ENCODE measurements around the gene LCORL.

LCORL gene

GRCh38 chr4:17956245-17956644 lies 65.3 kb downstream of the LCORL start:
- no peak for TF ChIP-seq TAF1 (IDR thresholded peaks at IDR 0.05; ENCODE audit: low read depth, low read length)
- no peak for TF ChIP-seq SPI1 (IDR thresholded peaks at IDR 0.05; ENCODE audit: low read depth, low read length)
- TF ChIP-seq POLR2AphosphoS5 (IDR thresholded peaks at IDR 0.05; ENCODE audit: low read depth, low read length), result no peak
- TF ChIP-seq POU2F2 (IDR thresholded peaks at IDR 0.05; ENCODE audit: low read depth, low read length), result no peak
- TF ChIP-seq PAX5 (IDR thresholded peaks at IDR 0.05; ENCODE audit: insufficient read depth, low read length, severe bottlenecking), result no peak
- TF ChIP-seq POLR2A (IDR thresholded peaks at IDR 0.05; ENCODE audit: low read depth, low read length), result no peak
- FAIRE-seq (no peak), DNase-seq (ENCODE audit: insufficient read length, low spot score) (no peak)

GRCh38 chr4:17945303-17945702 lies 76.3 kb downstream of the LCORL start:
- DNase-seq (ENCODE audit: insufficient read length, low spot score), result no peak
- no peak for FAIRE-seq
- TF ChIP-seq SPI1 (IDR thresholded peaks at IDR 0.05; ENCODE audit: low read depth, low read length) (no peak), POU2F2 (IDR thresholded peaks at IDR 0.05; ENCODE audit: low read depth, low read length) (no peak), PAX5 (IDR thresholded peaks at IDR 0.05; ENCODE audit: insufficient read depth, low read length, severe bottlenecking) (no peak), POLR2AphosphoS5 (IDR thresholded peaks at IDR 0.05; ENCODE audit: low read depth, low read length) (no peak), POLR2A (IDR thresholded peaks at IDR 0.05; ENCODE audit: low read depth, low read length) (no peak), TAF1 (IDR thresholded peaks at IDR 0.05; ENCODE audit: low read depth, low read length) (no peak)

- DNase-seq (ENCODE audit: insufficient read length, low spot score), result no peak
- no peak for TF ChIP-seq POLR2A (IDR thresholded peaks at IDR 0.05; ENCODE audit: low read depth, low read length)
- no peak for TF ChIP-seq TAF1 (IDR thresholded peaks at IDR 0.05; ENCODE audit: low read depth, low read length)
- no peak for TF ChIP-seq SPI1 (IDR thresholded peaks at IDR 0.05; ENCODE audit: low read depth, low read length)
- no peak for TF ChIP-seq POLR2AphosphoS5 (IDR thresholded peaks at IDR 0.05; ENCODE audit: low read depth, low read length)
- TF ChIP-seq PAX5 (IDR thresholded peaks at IDR 0.05; ENCODE audit: insufficient read depth, low read length, severe bottlenecking), result no peak
- FAIRE-seq, result no peak
These were observed 79.8 kb downstream of the LCORL start for GRCh38 chr4:17941731-17942130.

GRCh38 chr4:17939054-17939453 lies 82.5 kb downstream of the LCORL start:
- TF ChIP-seq TAF1 (IDR thresholded peaks at IDR 0.05; ENCODE audit: low read depth, low read length), result no peak
- no peak for TF ChIP-seq POLR2AphosphoS5 (IDR thresholded peaks at IDR 0.05; ENCODE audit: low read depth, low read length)
- TF ChIP-seq PAX5 (IDR thresholded peaks at IDR 0.05; ENCODE audit: insufficient read depth, low read length, severe bottlenecking), result no peak
- no peak for TF ChIP-seq POU2F2 (IDR thresholded peaks at IDR 0.05; ENCODE audit: low read depth, low read length)
- TF ChIP-seq SPI1 (IDR thresholded peaks at IDR 0.05; ENCODE audit: low read depth, low read length), result no peak
- TF ChIP-seq POLR2A (IDR thresholded peaks at IDR 0.05; ENCODE audit: low read depth, low read length), result no peak
- FAIRE-seq, result no peak
- no peak for DNase-seq (ENCODE audit: insufficient read length, low spot score)

- TF ChIP-seq SPI1 (IDR thresholded peaks at IDR 0.05; ENCODE audit: low read depth, low read length) (no peak), POU2F2 (IDR thresholded peaks at IDR 0.05; ENCODE audit: low read depth, low read length) (no peak), POLR2A (IDR thresholded peaks at IDR 0.05; ENCODE audit: low read depth, low read length) (no peak)
- FAIRE-seq, result no peak
These were observed 87.3 kb downstream of the LCORL start for GRCh38 chr4:17934286-17934685.

GRCh38 chr4:17933126-17933525 lies 88.4 kb downstream of the LCORL start:
- FAIRE-seq, result no peak

More at GRCh38 chr4:17934286-17934685, 87.3 kb downstream of the LCORL start:
- no peak for DNase-seq (ENCODE audit: insufficient read length, low spot score)

GRCh38 chr4:17932041-17932440 lies 89.5 kb downstream of the LCORL start:
- no peak for TF ChIP-seq POLR2AphosphoS5 (IDR thresholded peaks at IDR 0.05; ENCODE audit: low read depth, low read length)
- TF ChIP-seq POU2F2 (IDR thresholded peaks at IDR 0.05; ENCODE audit: low read depth, low read length), result no peak
- TF ChIP-seq PAX5 (IDR thresholded peaks at IDR 0.05; ENCODE audit: insufficient read depth, low read length, severe bottlenecking), result no peak
- TF ChIP-seq SPI1 (IDR thresholded peaks at IDR 0.05; ENCODE audit: low read depth, low read length), result no peak
- TF ChIP-seq TAF1 (IDR thresholded peaks at IDR 0.05; ENCODE audit: low read depth, low read length), result no peak
- no peak for TF ChIP-seq POLR2A (IDR thresholded peaks at IDR 0.05; ENCODE audit: low read depth, low read length)
- no peak for DNase-seq (ENCODE audit: insufficient read length, low spot score)
- no peak for FAIRE-seq

More at GRCh38 chr4:17933126-17933525, 88.4 kb downstream of the LCORL start:
- DNase-seq (ENCODE audit: insufficient read length, low spot score), result no peak
- no peak for TF ChIP-seq POU2F2 (IDR thresholded peaks at IDR 0.05; ENCODE audit: low read depth, low read length)
- no peak for TF ChIP-seq POLR2A (IDR thresholded peaks at IDR 0.05; ENCODE audit: low read depth, low read length)
- no peak for TF ChIP-seq SPI1 (IDR thresholded peaks at IDR 0.05; ENCODE audit: low read depth, low read length)
- no peak for TF ChIP-seq TAF1 (IDR thresholded peaks at IDR 0.05; ENCODE audit: low read depth, low read length)
- TF ChIP-seq PAX5 (IDR thresholded peaks at IDR 0.05; ENCODE audit: insufficient read depth, low read length, severe bottlenecking), result no peak
- no peak for TF ChIP-seq POLR2AphosphoS5 (IDR thresholded peaks at IDR 0.05; ENCODE audit: low read depth, low read length)

- no peak for FAIRE-seq
These were observed 91.3 kb downstream of the LCORL start for GRCh38 chr4:17930256-17930655.

GRCh38 chr4:17924189-17924588 lies 97.4 kb downstream of the LCORL start:
- DNase-seq (ENCODE audit: insufficient read length, low spot score) (no peak), FAIRE-seq (no peak)

More at GRCh38 chr4:17930256-17930655, 91.3 kb downstream of the LCORL start:
- TF ChIP-seq SPI1 (IDR thresholded peaks at IDR 0.05; ENCODE audit: low read depth, low read length) (no peak), TAF1 (IDR thresholded peaks at IDR 0.05; ENCODE audit: low read depth, low read length) (no peak), POU2F2 (IDR thresholded peaks at IDR 0.05; ENCODE audit: low read depth, low read length) (no peak), POLR2AphosphoS5 (IDR thresholded peaks at IDR 0.05; ENCODE audit: low read depth, low read length) (no peak), PAX5 (IDR thresholded peaks at IDR 0.05; ENCODE audit: insufficient read depth, low read length, severe bottlenecking) (no peak), POLR2A (IDR thresholded peaks at IDR 0.05; ENCODE audit: low read depth, low read length) (no peak)
- DNase-seq (ENCODE audit: insufficient read length, low spot score), result no peak

GRCh38 chr4:17921451-17921850 lies 100.1 kb downstream of the LCORL start:
- TF ChIP-seq PAX5 (IDR thresholded peaks at IDR 0.05; ENCODE audit: insufficient read depth, low read length, severe bottlenecking) (no peak), POLR2AphosphoS5 (IDR thresholded peaks at IDR 0.05; ENCODE audit: low read depth, low read length) (no peak)
- DNase-seq (ENCODE audit: insufficient read length, low spot score) (no peak), FAIRE-seq (no peak)

More at GRCh38 chr4:17924189-17924588, 97.4 kb downstream of the LCORL start:
- TF ChIP-seq POLR2AphosphoS5 (IDR thresholded peaks at IDR 0.05; ENCODE audit: low read depth, low read length) (no peak), POLR2A (IDR thresholded peaks at IDR 0.05; ENCODE audit: low read depth, low read length) (no peak), PAX5 (IDR thresholded peaks at IDR 0.05; ENCODE audit: insufficient read depth, low read length, severe bottlenecking) (no peak), SPI1 (IDR thresholded peaks at IDR 0.05; ENCODE audit: low read depth, low read length) (no peak), POU2F2 (IDR thresholded peaks at IDR 0.05; ENCODE audit: low read depth, low read length) (no peak)

Measured in GM12891 (cell line).